IMR-90 (cell line): ENCODE data around the gene SHB. TPM values are rescaled to one million over a fixed set of nuclear protein-coding genes. Genes with fewer than 3 reads are reported as not detected.

ENCODE experiments used
- ATAC-seq: fragments of 200-7000 bp; cut with Tn5 transposase; 2 replicates; pipeline ENCODE4 v1.9.1; 2020; ENCODE audit warnings: low read depth, mild to moderate bottlenecking, moderate library complexity
- BruUV-seq: library from RNA; stranded (reverse); fragments of 400-500 nt; replicated peaks from 2 replicates; lab custom pipeline; 2021; lab: Mats Ljungman, UMichigan
- CTCF ChIA-PET: fragments of 300-600 bp; formaldehyde crosslinking; extraction: SDS; loops from one replicate; lab custom pipeline; 2021; ENCODE audit warnings: antibody characterized with exemption; lab: Yijun Ruan, JAX
- POLR2A ChIA-PET: fragments of 300-600 bp; sonication (Branson Sonifier 250); formaldehyde crosslinking; loops from one replicate; lab custom pipeline; 2022; ENCODE audit warnings: antibody characterized with exemption; ENCODE audit not compliant: unreplicated experiment; lab: Charles Lee
- DNase-seq: peaks from one replicate; pipeline ENCODE4 v3.0.0; 2013
- H2AFZ ChIP-seq: replicated peaks from 2 replicates; pipeline ENCODE3; 2013; ENCODE audit warnings: low read length, mild to moderate bottlenecking; ENCODE audit not compliant: poor library complexity
- H2AK5ac ChIP-seq: 2 replicates; pipeline ENCODE4 v1.6.1; 2013; ENCODE audit warnings: low read depth, low read length, inconsistent platforms
- H2AK9ac ChIP-seq: replicated peaks from 2 replicates; pipeline ENCODE3; 2013; ENCODE audit warnings: mild to moderate bottlenecking, low read depth, low read length, moderate library complexity; ENCODE audit not compliant: poor library complexity
- H2BK120ac ChIP-seq: 2 replicates; pipeline ENCODE4 v1.6.1; 2013; ENCODE audit warnings: low read depth, low read length, inconsistent platforms
- H2BK15ac ChIP-seq: 3 replicates; pipeline ENCODE4 v1.6.1; 2013; ENCODE audit warnings: low read depth, low read length, inconsistent platforms
- H2BK20ac ChIP-seq: 2 replicates; pipeline ENCODE4 v1.6.1; 2013; ENCODE audit warnings: low read depth, mild to moderate bottlenecking, inconsistent platforms, low read length, moderate library complexity
- H2BK5ac ChIP-seq: 2 replicates; pipeline ENCODE4 v1.6.1; 2013; ENCODE audit warnings: mild to moderate bottlenecking, low read depth, low read length, inconsistent platforms; ENCODE audit not compliant: poor library complexity, severe bottlenecking
- H3K14ac ChIP-seq: replicated peaks from 2 replicates; pipeline ENCODE4 v1.6.1; 2013; ENCODE audit warnings: low read depth, low read length, inconsistent platforms
- H3K18ac ChIP-seq: 2 replicates; pipeline ENCODE4 v1.6.1; 2013; ENCODE audit warnings: low read depth, low read length, control low read depth
- H3K23ac ChIP-seq: 2 replicates; pipeline ENCODE4 v1.6.1; 2013; ENCODE audit warnings: low read depth, low read length, inconsistent platforms
- H3K27ac ChIP-seq: 2 replicates; pipeline ENCODE4 v1.5.1; 2013; ENCODE audit warnings: mild to moderate bottlenecking, control low read depth, low read length; ENCODE audit not compliant: insufficient read depth
- H3K27me3 ChIP-seq: 2 replicates; pipeline ENCODE4 v1.6.1; 2013; ENCODE audit warnings: low read length; ENCODE audit not compliant: control insufficient read depth, insufficient read depth
- H3K36me3 ChIP-seq: 2 replicates; pipeline ENCODE4 v1.6.1; 2013; ENCODE audit warnings: low read length, mixed read lengths; ENCODE audit not compliant: control insufficient read depth, insufficient read depth
- H3K4ac ChIP-seq: 2 replicates; pipeline ENCODE4 v1.6.1; 2013; ENCODE audit warnings: low read depth, low read length, inconsistent platforms
- H3K4me1 ChIP-seq: 2 replicates; pipeline ENCODE4 v1.6.1; 2013; ENCODE audit warnings: low read length, mixed read lengths; ENCODE audit not compliant: control insufficient read depth, insufficient read depth
- H3K4me2 ChIP-seq: 2 replicates; pipeline ENCODE4 v1.6.1; 2013; ENCODE audit warnings: low read depth, mild to moderate bottlenecking, control low read depth, low read length, moderate library complexity
- H3K4me3 ChIP-seq: 2 replicates; pipeline ENCODE4 v1.5.1; 2013; ENCODE audit warnings: low read depth, mild to moderate bottlenecking, control low read depth, low read length, moderate library complexity; ENCODE audit not compliant: insufficient read depth
- H3K56ac ChIP-seq: 2 replicates; pipeline ENCODE4 v1.6.1; 2013; ENCODE audit warnings: low read length, inconsistent platforms; ENCODE audit not compliant: insufficient read depth; ENCODE audit errors: extremely low read depth
- H3K79me1 ChIP-seq, 2 experiments: 2 replicates each; pipeline ENCODE4 v1.6.1; 2013; ENCODE audit warnings: low read length in 2 of 2, inconsistent platforms in 1 of 2, low read depth in 1 of 2
- H3K9ac ChIP-seq: 2 replicates; pipeline ENCODE4 v1.6.1; 2013; ENCODE audit warnings: low read depth, low read length, control low read depth
- H3K9me1 ChIP-seq: 2 replicates; pipeline ENCODE4 v1.6.1; 2013; ENCODE audit warnings: low read length, inconsistent platforms; ENCODE audit not compliant: insufficient read depth
- H3K9me3 ChIP-seq: 2 replicates; pipeline ENCODE4 v1.6.1; 2013; ENCODE audit warnings: low read length; ENCODE audit not compliant: control insufficient read depth, insufficient read depth
- H4K20me1 ChIP-seq: 2 replicates; pipeline ENCODE4 v1.6.1; 2013; ENCODE audit warnings: low read length, inconsistent platforms; ENCODE audit not compliant: insufficient read depth
- H4K5ac ChIP-seq: 2 replicates; pipeline ENCODE4 v1.6.1; 2013; ENCODE audit warnings: mild to moderate bottlenecking, low read depth, low read length, control low read depth
- H4K8ac ChIP-seq, 2 experiments: 2 replicates each; pipeline ENCODE4 v1.6.1; 2013; ENCODE audit warnings: low read depth in 2 of 2, low read length in 2 of 2, control low read depth in 1 of 2, inconsistent platforms in 1 of 2
- H4K91ac ChIP-seq: 2 replicates; pipeline ENCODE4 v1.6.1; 2013; ENCODE audit warnings: low read depth, low read length, inconsistent platforms; ENCODE audit not compliant: insufficient read depth
- CHD1 ChIP-seq: IDR thresholded peaks from 2 replicates; pipeline ENCODE4 v1.6.1; 2012; ENCODE audit warnings: low read depth, low read length, improper control_type of control experiment
- CTCF ChIP-seq: conservative IDR thresholded peaks from 2 replicates; pipeline ENCODE4 v1.5.1; 2012; ENCODE audit warnings: mild to moderate bottlenecking, low read depth, low read length, improper control_type of control experiment
- NFE2L2 ChIP-seq: fragments of 150-350 bp; IDR thresholded peaks from 2 replicates; pipeline ENCODE4 v1.6.1; 2016; ENCODE audit warnings: low read depth, mild to moderate bottlenecking, low read length
- POLR2A ChIP-seq: IDR thresholded peaks from 2 replicates; pipeline ENCODE4 v1.6.1; 2012; ENCODE audit warnings: mild to moderate bottlenecking, low read depth, low read length
- RFX5 ChIP-seq: IDR thresholded peaks from 2 replicates; pipeline ENCODE4 v1.8.0; 2012; ENCODE audit warnings: low read depth, mild to moderate bottlenecking, low read length, moderate library complexity
- SMC3 ChIP-seq: fragments of 150-350 bp; IDR thresholded peaks from 2 replicates; pipeline ENCODE4 v1.6.1; 2016; ENCODE audit warnings: low read depth, mild to moderate bottlenecking, antibody characterized with exemption, low read length, moderate library complexity
- WGBS, 2 experiments: methylation state at CpG; one replicate each; pipeline versions ENCODE4 v1.1.5 to v1.1.7; 2013; ENCODE audit warnings: missing lambda C conversion rate in 2 of 2; ENCODE audit not compliant: insufficient read length in 1 of 2; ENCODE audit errors: extremely low coverage in 2 of 2; 5-methylcytosine and 5-hydroxymethylcytosine counted together
- dilution Hi-C: fragments of 300-500 bp; cut with HindIII; formaldehyde crosslinking; loops from one replicate; pipeline ENCODE4 v1.14.3; 2018; ENCODE audit warnings: low sequenced_read_pairs; ENCODE audit not compliant: unreplicated experiment
- in situ Hi-C: fragments of 300-500 bp; cut with MboI; formaldehyde crosslinking; loops from 3 replicates; pipeline ENCODE4 v1.14.3; 2019; ENCODE audit warnings: low sequenced_read_pairs, inconsistent platforms, mixed read lengths
- intact Hi-C: fragments of 100-400 bp; cut with micrococcal nuclease; formaldehyde crosslinking; loops from 2 replicates; pipeline ENCODE4 v1.10.0; 2022
- polyA plus RNA-seq, 3 experiments: library from polyadenylated mRNA; depleted of rRNA; stranded (reverse); fragments of >200 nt; gene quantifications; 2 replicates each; pipeline ENCODE4 v1.2.3, GENCODE V29; 2012; ENCODE audit warnings: low replicate concordance in 1 of 3
- total RNA-seq: library from RNA; depleted of rRNA; stranded (reverse); fragments of >200 nt; gene quantifications from 2 replicates; pipeline ENCODE4 v1.2.3, GENCODE V29; 2012

Gene SHB
- total and polyA plus RNA-seq, 2 of the 4 experiments (the other 2 are of a cell fraction): 6.1 to 20.4 TPM

DNA sequence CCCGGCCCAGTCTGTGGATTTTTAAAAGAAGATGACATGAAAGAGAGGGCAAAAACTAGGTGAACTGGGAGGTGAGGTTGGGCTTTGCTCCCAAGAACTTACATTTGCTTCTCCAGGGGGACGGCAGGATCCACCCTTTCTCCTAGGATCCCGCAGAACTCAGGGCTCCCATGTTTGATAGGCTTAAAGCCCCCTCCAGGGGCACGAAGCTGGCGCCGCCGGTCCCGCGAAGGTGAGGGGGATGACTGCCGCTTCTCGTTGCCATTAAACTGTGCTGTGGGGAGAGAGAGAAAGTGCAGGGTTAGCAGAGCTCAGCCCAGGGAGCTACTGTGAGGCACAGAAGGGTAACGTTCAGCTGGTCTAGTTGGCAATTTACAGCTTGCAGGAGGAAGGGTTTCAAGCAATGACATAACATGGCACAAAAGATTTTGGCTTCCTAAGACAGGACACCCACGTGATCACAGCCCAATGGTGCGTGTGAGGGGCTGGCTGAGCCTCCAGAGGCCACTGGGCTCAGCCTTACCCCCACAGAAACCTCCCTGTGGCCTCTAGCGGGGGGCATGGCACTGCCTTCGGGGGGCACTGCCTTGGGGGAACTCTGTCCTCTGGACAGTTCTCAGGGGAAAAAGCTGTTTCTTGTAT, 113.1 kb downstream of the SHB start:
- DNase-seq: no peak

More for the DNA sequence above, 113.1 kb downstream of the SHB start:
- peaks cover 42% of the 10 kb centered on the region for H3K36me3 ChIP-seq
- H3K27me3 ChIP-seq: no peaks in the 10 kb centered on the region
- peaks cover 46% of the 10 kb centered on the region for H3K9me1 ChIP-seq
- peak overlapping the region in 1 of 2 experiments; percentile 42; a peak in 1 of 4 replicates for H4K8ac ChIP-seq
- no peak overlapping the region for H2AFZ ChIP-seq
- H3K27ac ChIP-seq: peak overlapping the region; percentile 13; the same call in 1 of the 2 replicates
- TF ChIP-seq RFX5 (no peak), SMC3 (no peak), CHD1 (no peak), NFE2L2 (no peak), CTCF (no peak), POLR2A (no peak)
- peaks cover 13% of the 10 kb centered on the region for H4K20me1 ChIP-seq
- H2BK15ac ChIP-seq: peak overlapping the region; percentile 4; the same call in 1 of the 3 replicates
- H3K4me3 ChIP-seq: no peak overlapping the region
- no peak overlapping the region for H2BK20ac ChIP-seq
- no peak overlapping the region for H3K9ac ChIP-seq
- no peak overlapping the region for H3K18ac ChIP-seq
- H3K56ac ChIP-seq: no peak overlapping the region
- H4K91ac ChIP-seq: peak overlapping the region; percentile 79; the same call in 1 of the 2 replicates
- no peak overlapping the region for H3K4me2 ChIP-seq
- no peak overlapping the region for H2AK9ac ChIP-seq
- ChIA-PET POLR2A (no interaction called here), CTCF (no interaction called here)
- H3K14ac ChIP-seq: no peak overlapping the region
- 67% methylated on average over 5 of the region's 16 CpGs; no CpG with 5 or more reads in 1 of the 2 experiments for WGBS, 2 experiments
- ATAC-seq: no peak
- intact Hi-C loops (no loop called here), dilution Hi-C loops (no loop called here), in situ Hi-C loops (no loop called here)
- no peak overlapping the region for H3K23ac ChIP-seq
- peaks cover 25% of the 10 kb centered on the region for H3K4me1 ChIP-seq
- peak overlapping the region; percentile 53 for H2BK5ac ChIP-seq
- H3K4ac ChIP-seq: peak overlapping the region; percentile 24; the same call in 1 of the 2 replicates
- H3K9me3 ChIP-seq: no peaks in the 10 kb centered on the region
- peak overlapping the region; percentile 27; the same call in 1 of the 2 replicates for H4K5ac ChIP-seq
- no TSS peak for BruUV-seq
- H2AK5ac ChIP-seq: peak overlapping the region; percentile 90
- peaks cover 46 to 92% of the 10 kb centered on the region in 2 experiments; a peak in 3 of 4 replicates for H3K79me1 ChIP-seq
- peak overlapping the region; percentile 24; the same call in 1 of the 2 replicates for H2BK120ac ChIP-seq
